GM19043 (cell line): Measurements from ENCODE around the gene RAX2.

Experiments
- ATAC-seq: cut with Tn5 transposase; IDR thresholded peaks from one replicate; pipeline ENCODE4 v1.9.1; 2021; ENCODE audit warnings: low read depth; ENCODE audit not compliant: unreplicated experiment

Gene RAX2

DNA sequence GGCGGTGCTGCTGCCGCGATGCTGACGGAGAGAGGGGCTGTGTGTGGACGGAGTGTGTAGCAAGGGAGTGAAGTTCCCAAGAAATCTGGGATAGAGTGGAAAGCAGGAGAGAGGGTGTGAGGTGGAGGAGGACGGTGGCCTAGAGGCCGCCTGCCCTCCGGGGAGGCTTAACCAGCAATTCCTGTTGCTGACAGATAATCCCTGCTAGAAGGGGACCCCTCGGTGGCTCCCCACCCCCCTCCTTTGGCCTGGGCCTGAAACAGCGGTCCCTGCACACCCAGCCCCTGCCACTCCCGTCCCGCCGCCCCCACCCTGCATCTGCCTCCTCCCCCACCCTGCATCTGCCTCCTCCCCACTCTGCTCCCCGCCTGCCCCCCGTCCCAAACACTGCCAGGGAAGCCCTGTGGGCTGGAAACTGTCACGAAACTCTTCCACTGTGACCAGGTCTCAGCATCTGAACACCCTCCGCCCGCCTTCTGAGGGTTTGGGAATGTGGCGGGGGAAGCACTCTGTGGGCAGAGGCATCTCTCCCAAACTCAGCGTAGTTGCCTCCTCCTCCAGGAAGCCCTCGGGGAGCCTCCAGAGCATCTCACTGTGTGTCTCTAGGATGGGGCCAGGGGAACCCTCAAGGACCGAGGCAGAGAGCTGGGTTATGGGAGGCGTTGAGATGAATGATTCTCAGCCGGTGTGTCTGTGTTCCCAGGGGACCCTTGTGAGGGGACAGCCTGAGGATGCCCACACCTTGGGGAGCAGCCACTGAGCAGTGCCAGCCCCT is 31.3 kb upstream of the RAX2 start:
- no peak for ATAC-seq

DNA sequence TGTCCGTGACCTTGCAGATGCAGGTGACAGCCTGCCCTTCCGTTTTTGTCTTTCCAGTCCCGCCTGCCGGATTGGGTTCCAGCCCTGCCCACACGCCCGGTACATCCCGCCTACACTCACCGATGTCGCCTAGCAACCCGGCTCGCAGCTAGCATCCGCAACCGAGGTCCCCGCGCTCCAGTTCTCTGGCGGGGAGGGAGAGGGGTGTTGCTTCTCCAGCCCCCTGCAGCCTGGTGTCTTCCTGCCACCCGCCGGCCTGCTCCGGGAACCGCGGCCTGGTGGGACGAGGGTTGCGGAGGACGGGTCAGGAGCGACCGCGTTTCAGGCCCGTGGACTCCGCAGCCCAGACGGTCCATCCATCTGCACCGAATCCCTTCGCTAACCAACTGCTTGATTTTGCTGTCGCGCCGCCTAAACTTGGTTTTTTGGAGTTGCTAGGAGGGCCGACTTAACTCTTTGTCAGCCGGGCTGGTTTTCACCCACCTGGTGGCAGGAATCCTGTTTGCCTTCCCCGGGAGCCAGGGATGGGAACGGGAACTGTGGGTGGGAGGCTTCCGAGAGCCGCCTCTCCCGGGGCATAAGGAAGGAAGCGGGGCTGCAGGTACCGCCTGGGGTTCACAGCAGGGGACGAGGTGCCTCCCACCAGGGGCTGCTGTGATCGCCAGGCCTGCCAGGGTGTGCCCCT is 29.5 kb upstream of the RAX2 start:
- no peak for ATAC-seq

DNA sequence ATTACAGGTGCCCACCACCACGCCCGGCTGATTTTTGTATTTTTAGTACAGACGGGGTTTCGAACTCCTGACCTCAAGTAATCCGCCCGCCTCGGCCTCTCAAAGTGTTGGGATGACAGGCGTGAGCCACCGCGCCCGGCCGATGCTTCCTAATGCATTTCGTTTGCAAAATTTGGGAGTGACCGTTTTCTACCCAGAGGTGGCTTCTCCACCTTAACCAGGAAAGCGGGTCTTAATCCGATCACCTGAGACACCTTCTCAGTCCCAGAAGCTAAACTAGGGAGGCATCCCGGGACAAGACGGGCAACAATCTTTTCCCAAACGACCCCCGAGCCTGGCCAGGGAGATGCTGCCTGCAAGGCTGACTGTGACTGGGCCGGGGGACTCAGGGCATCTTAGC is 29.0 kb upstream of the RAX2 start:
- no peak for ATAC-seq

DNA sequence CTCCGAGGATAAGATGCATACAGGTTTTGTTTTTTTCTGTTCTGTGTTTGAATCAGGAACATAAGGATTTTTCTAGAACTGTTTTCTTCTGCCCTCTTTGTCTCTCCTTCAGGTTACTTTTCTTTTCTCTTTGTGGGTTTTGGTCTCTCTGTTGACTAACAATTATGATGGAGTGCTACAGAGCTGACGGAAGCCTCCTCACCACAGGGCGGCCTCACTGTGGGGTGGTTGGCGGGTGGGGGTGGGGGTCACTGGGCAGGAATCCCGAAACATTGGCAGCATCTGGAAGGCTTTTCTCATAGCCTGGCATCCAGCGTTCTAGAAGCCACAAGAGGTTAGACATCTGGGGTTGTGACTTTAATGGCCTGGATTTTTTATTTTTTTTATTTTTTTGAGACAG is 26.1 kb upstream of the RAX2 start:
- no peak for ATAC-seq

DNA sequence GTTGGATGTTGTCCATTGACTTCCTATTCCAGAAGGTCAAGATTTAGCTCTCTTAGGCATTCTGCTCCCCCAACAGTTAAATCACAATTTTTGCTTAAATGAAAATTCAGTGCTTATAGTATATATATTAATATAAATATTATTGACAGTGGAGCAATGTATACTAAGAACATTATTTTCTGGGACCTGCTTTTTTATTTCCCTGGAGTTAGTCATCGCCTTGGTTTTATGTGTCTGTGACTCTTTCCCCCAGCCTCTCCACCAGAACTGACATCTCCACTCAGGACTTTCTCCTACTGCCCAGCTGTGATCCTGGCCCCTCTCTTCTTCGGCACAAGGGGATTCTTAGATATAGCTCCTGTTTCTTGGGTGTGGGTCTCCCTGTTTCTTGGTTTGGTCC is 24.3 kb upstream of the RAX2 start:
- no peak for ATAC-seq

DNA sequence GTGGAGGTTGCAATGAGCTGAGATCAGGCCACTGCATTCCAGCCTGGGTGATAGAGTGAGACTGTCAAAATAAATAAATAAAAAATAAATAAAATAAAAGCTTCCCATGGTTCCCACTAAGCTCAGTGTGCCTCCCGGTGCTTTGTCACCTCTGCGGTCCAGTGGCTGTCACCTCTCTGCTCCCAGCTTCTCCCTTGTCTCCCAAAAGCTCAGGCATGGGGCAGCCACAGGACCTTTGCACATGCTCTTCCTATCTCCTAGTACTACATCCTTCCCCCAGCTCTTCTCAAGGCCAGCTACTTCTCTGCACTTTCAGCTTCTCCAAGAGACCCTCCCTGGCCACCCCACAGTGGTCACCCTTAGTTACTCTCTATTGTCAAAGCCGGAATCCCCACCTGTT is 21.8 kb upstream of the RAX2 start:
- ATAC-seq: no peak

DNA sequence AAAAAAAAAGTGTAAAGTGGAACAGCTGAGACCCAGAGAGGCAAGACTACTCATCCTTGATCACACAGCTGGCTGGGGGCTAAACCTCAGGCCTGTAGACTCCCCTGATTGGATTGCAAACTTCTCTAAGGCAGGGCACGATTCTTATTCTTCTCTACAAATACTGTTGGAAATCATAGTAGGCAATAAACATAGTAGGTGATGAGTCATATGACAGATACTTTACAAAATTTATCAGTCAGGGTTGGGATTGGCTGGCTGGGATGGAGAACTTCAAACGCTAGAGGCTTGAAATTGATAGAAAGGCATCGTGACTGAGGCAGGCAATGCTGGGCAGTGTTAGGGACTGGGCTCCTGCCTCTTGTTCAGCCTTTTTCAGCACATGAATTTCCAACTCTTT is 20.1 kb upstream of the RAX2 start:
- no peak for ATAC-seq

DNA sequence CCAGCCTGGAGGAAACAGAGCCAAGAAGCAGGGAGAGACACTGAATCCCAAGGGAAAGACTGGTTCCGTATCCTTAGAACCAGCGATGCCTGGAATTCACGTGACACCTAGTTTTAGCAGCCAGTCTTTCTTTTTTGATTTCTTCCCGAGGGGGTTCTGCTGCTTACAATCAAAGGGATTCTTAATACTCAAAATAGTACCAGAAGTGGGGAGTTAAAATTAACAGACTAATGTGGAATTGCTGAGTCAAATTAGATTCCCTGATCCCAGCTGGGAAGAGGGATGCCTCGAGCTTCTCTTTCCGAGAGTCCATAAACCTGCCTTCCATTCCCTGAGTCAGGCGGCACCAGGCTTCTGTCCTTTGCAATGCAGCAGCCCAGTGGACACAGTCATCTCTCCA is 18.9 kb upstream of the RAX2 start:
- ATAC-seq: no peak

DNA sequence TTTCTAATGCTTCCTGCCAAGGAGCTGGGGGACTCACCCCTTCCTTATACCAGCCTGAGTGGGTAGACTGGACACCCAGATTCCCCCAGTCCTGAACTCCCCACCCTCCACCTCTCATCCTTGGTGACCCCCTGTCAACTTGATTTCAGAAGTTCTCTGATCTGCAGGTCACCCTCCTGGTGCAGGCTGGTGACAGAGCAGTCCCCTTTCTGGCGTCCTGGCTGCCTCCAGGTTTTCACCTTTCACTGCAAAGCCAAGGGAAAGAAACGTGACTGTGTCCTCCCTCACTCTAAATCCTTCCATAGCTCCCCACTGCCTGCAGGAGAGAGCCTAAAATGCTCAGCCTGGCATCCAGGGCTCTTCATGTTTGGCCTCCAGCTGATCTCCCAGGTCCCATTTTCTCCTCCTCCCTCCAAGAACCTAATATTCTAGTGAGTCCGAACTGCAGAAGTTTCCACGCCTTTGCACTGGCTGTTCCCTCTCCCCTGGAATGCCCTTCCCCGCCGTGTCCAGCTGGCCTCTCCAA is 18.2 kb upstream of the RAX2 start:
- no peak for ATAC-seq

DNA sequence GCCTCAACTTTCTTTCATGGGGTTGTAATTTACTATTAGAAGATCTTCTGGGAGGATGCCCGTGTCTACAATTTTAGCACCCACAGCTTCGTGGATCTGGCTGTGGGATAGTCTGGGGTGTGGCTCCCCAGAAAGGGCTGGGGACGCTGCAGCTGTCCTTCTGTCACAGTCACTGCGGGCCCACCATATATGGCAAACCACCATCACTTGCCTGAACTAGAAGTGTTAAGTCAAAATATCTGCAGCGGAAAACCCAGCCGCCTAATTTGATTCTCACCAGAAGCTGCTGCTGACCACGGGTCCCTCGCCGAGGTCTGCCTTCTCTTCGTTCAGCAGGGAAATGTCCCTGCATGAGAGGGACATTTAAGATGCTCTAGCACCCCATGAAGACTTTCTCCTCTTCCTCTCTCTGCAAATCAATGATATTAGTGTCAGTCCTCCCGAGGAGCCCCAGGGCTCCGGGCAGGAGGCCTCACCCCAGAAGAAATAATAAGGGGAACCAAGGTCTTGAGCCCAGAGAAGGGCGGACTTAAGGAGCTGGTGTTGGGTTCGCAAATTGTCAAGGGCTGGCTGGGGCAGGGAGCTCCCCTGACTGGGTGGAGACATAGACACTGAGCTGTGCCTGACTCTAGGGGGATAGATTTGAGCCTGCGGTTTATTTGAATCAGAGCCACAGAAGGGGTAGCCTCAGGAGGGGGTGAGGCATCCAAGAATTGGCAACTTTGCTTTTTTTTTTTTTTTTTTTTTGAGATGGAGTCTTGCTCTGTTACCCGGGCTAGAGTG is 17.2 kb upstream of the RAX2 start:
- ATAC-seq: no peak

DNA sequence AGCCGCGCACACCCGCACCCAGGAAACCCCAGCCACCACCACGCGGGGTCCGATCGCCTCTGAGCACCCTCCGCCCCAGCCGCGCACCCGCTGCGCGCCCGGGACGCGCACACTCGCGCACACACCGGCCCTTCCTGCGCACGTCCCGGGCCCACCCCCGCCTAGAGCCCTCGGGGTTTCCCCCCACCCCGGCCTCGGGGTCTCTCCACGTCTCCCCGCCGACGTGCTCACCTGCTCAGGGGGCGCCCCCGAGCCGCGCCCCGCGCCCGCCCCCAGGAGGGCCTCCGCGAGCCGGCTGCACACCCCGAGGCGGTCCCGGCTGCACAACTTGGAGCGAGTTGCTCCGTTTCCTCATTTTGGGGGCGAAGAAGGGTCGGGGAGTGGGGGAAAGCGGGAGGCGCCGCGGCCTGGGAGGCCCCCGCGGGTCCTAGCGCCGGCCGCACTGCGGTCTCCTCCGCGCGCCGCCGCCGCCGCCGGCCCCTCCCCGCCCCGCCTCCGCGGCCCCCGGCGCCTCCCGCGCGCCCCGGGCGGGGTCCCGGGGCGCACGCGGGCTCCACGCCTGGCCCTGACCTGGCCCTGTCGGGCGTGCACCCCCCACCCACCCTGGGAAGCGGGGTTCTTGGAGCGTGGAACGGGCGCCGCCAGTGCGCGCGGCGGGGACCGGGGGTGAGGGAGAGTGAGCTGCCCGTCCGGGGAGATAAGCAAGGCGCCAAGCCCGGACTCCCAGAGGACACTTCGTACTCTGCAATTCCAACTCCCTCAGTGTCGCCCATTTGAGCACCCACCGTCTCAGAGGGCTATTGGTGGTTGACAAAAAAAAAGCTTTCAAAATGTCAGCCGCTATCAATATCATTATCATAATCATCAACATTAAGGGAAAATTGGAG is 14.2 kb upstream of the RAX2 start, which contains the start of gene MATK:
Gene MATK, minus strand, starts transcription at position 444 of the 887 bp plus-strand sequence. CDS start 1,246 bp downstream, outside the sequence.
- no peak for ATAC-seq

DNA sequence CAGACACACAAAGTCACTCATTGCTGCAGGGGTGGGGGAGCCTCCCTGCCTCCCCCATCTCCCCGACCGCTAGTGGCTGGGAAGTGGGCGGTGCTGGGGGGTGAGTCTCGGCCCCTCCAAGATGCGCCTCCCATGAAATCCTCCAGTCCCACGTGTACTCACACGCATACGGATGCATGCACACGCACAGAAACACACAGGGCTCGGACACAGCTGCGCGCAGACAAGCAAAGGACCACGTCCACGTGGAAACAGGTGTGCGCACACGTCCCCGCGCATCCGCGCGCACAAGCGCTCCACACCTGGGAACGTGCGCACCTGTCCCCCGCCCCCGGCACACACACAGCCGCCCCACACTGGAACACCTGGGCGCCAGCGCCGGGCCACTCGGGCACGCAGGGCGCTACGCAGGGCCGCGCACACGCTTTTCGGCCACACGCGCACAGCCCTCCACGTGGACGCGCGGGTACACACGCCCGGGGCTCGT is 13.5 kb upstream of the RAX2 start:
- no peak for ATAC-seq

DNA sequence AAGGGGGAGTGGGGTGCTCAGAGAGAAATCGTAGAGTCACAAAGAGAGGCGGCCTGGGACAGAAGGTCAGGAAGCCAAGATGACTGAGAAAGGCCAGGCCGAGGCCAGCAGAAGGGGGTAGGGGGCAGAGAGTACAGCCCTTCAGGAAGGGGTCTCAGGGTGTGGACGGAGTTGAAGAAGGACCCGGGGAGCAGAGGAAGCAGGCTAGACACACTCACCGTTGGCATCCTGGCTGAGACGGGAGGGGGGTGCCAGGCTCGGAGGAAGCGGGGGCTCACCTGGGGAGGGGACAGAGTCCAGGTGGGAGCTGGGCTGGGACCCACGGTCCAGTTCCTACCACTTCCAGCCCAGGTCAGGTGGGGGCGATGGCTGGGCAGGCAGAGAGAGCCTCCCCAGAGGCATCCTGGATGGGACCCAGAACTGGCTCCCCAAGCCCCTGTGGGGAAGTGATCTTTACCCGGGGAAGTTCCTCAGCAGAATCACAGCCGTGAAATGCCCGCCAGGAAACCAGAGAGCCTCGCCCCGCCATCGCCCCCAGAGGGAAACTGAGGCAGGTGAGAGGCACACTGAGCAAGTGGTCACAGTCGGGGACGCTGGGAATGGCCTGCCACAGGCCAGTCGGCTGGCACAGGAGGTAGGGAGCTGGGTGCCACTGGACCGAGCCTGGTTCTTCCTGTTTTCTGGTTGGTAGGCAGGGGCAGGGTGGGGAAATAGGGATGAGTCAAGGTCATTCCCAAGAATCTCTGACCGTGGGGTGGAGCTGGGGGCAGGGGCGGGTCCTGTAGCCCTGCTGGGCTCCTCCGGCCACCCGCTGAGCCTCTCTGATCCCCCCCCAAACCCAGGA is 12.8 kb upstream of the RAX2 start:
- no peak for ATAC-seq

DNA sequence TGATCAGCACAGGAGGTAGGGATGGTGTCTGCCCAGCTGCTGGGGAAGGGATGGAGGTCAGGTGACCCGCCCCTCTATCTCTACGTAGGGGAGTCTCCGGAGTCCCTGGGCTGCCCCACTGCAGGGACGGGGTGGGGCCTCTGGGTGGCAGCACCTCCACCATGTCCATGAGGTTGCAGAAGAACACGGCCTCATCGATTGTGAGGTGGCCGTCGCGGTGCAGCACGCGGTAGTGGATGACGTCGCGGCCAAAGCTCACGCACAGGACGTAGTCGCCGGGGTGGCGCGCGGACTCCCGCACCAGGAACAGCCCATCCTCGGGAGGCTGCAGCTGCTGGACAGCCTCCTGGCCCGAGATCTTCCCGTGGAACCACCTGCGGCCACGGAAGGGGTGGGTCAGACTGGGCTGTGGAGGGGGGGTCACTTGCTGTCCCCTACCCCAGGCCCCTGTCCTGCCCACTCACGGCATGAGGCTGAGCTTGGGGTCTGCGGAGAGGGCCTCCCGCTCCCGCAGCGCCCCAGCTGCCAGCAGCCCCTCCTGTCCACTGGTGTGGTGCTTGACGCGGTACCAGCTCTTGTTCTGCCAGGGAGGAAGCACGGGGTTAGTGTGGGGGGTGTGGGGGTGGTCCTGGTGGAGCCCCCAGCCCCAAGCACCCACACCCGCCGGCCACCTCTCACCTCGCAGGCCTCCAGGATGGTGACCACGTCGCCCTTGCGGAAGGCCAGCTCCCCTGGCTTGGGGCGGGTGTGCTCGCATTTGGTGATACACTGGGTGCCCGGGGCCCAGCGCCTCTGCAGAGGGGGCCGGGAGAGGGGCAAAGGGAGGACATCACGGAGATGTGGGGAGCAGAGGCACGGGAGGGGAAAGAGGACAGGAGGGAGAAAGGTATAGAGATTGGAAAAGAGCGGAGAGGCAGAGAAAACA is 11.9 kb upstream of the RAX2 start:
- no peak for ATAC-seq

DNA sequence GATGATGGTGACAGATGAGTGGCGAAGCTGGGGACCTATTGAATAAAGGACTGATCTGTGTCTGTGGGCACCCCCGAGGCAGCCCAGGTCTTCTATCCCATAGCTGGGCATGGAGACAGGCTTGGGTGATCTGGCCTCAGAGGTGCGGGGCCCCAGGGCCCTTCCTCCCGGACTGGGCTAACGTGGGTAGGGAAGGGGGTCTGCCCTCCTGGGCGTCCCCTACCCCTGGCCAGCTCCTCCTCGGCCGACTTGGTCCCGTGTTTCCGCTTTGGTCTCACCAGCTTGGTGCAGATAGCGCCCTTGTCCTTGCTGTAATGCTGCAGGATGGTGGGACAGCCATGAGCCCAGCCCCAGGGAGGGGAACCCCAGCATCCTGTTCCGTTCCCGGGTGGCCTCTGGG is 10.9 kb upstream of the RAX2 start:
- no peak for ATAC-seq

DNA sequence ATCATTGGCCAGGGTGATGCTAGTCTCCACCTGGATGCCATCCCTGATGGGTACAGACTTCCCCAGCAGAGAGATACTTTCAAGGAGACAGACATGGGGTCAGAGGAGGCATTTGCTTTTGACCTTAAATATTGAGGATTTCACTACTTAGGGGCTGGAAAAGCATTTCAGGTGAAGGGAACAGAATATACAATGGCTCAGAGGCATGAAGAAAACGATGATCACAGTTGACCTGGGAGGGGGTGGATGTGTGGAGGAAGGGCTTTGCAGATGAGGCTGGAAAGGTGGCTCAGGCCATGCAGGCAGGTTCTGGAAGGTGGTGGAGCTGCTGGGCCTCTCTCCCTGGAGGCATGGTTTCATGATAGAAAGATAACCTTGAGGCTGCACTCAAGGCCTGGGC is 10.3 kb upstream of the RAX2 start:
- no peak for ATAC-seq

DNA sequence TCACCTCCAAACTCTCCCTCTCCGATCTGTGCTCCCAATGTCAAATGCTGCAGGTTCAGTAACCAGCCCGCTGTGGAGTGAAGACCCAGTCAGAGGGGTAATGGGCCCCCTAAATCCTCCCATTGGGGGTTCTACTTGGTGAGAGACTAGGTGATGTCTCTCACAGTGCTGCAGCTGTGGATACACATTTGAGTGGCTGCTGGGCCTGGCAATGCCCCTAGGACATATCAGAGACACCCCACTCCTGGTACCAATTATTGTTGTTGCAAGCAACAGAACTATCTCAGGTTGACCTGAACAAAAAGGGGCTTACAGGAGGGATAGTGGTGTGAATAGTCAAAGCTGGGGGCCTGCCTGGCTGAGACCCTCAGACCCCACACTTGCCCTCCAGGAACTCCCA is 9.6 kb upstream of the RAX2 start:
- ATAC-seq: no peak

DNA sequence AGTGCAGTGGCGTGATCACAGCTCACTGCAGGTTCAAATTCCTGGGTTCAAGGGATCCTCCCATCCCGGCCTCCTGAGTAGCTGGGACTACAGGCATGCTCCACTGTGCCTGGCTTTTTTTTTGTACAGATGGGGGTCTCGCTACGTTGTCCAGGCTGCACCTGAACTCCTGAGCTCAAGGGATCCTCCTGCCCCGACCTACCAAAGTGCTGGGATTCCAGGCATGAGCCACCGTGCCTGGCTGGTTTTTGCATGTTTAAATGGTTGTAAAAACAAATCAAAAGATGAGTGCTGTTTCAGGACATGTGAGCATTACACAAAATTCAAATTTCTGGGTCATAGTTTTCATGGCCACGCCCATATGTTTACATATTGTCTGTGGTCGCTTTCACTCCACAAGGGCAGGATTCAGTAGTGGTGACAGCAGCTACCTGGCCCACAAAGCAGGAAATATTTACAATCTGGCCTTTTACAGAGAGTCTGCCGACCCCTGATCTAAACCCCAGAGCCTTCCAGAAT is 8.8 kb upstream of the RAX2 start:
- ATAC-seq: no peak
